ENCODE results near the gene KNG1. TPM values are rescaled to one million over a fixed set of nuclear protein-coding genes. Genes with fewer than 3 reads are reported as not detected.

The KNG1 gene
- total RNA-seq, 4 donors from 2014 or later: not detected

- Histone ChIP-seq H3K36me3 (no peaks in the 10 kb centered on the region), H3K9me3 (no peaks in the 10 kb centered on the region), H3K27me3 (no peaks in the 10 kb centered on the region), H3K4me3 (no peak overlapping the region), H3K4me1 (no peaks in the 10 kb centered on the region), H3K27ac (no peak overlapping the region)
- no peak for TF ChIP-seq POLR2AphosphoS5 (IDR thresholded peaks at IDR 0.05)
- TF ChIP-seq CTCF (IDR thresholded peaks at IDR 0.05): no peak
- TF ChIP-seq EP300 (IDR thresholded peaks at IDR 0.05): no peak
- no peak for TF ChIP-seq POLR2A (IDR thresholded peaks at IDR 0.05)
- ATAC-seq: no peak
- 66 to 80% methylated on average over 1 to 4 of the region's 4 CpGs for WGBS, 2 donors (ENCODE audit: low coverage in 1 of 2)
Observed at GRCh38 chr3:186713499-186713898, 3.7 kb upstream of the KNG1 start.

- no peaks in the 10 kb centered on the region for H3K27me3 ChIP-seq
- no peaks in the 10 kb centered on the region for H3K36me3 ChIP-seq
- no peaks in the 10 kb centered on the region for H3K9me3 ChIP-seq
- TF ChIP-seq EP300 (IDR thresholded peaks at IDR 0.05) (no peak), POLR2A (IDR thresholded peaks at IDR 0.05) (no peak), CTCF (IDR thresholded peaks at IDR 0.05) (no peak), POLR2AphosphoS5 (IDR thresholded peaks at IDR 0.05) (no peak)
- no peak overlapping the region for H3K27ac ChIP-seq
- H3K4me1 ChIP-seq: no peaks in the 10 kb centered on the region
- ATAC-seq: no peak
- no peak overlapping the region for H3K4me3 ChIP-seq
- 21 to 46% methylated on average over 4 to 6 of the region's 7 CpGs for WGBS, 2 donors (ENCODE audit: low coverage in 1 of 2)
Observed at GRCh38 chr3:186719945-186720739, 3.0 kb downstream of the KNG1 start.

DNA sequence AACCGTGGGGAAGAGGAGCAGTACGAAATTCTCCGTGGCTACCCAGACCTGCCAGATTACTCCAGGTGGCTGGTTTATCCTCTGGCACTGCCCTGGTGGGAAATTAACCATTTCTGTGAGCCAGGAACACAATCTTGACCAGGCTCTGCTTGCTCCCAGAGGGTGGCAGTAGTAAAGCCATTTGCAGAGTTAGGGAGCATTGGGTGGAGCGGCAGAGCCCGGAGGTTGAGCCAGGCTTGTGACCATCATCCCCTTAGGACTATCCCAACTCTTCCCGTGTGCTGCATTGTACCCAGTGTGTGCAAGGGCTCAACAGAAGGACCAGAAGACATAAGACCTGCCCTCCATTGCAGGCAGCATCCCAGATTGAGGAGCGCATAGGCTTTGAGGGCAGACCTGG lies 5.3 kb downstream of the KNG1 start:
- no peaks in the 10 kb centered on the region for H3K27me3 ChIP-seq
- TF ChIP-seq POLR2AphosphoS5 (IDR thresholded peaks at IDR 0.05) (no peak), EP300 (IDR thresholded peaks at IDR 0.05) (no peak), POLR2A (IDR thresholded peaks at IDR 0.05) (no peak), CTCF (IDR thresholded peaks at IDR 0.05) (no peak)
- 30 to 47% methylated on average over 3 to 5 of the region's 7 CpGs for WGBS, 2 donors (ENCODE audit: low coverage in 1 of 2)
- no peak overlapping the region for H3K4me3 ChIP-seq
- no peak overlapping the region for H3K27ac ChIP-seq
- no peaks in the 10 kb centered on the region for H3K9me3 ChIP-seq
- no peaks in the 10 kb centered on the region for H3K4me1 ChIP-seq
- ATAC-seq: no peak
- H3K36me3 ChIP-seq: no peaks in the 10 kb centered on the region

GRCh38 chr3:186724911-186725310 lies 7.8 kb downstream of the KNG1 start:
- no peaks in the 10 kb centered on the region for H3K9me3 ChIP-seq

More at GRCh38 chr3:186724911-186725310, 7.8 kb downstream of the KNG1 start:
- Histone ChIP-seq H3K4me3 (no peak overlapping the region), H3K27me3 (no peaks in the 10 kb centered on the region), H3K4me1 (no peaks in the 10 kb centered on the region), H3K36me3 (no peaks in the 10 kb centered on the region), H3K27ac (no peak overlapping the region)
- TF ChIP-seq CTCF (IDR thresholded peaks at IDR 0.05): no peak
- no peak for TF ChIP-seq EP300 (IDR thresholded peaks at IDR 0.05)
- TF ChIP-seq POLR2A (IDR thresholded peaks at IDR 0.05): no peak
- TF ChIP-seq POLR2AphosphoS5 (IDR thresholded peaks at IDR 0.05): no peak
- no peak for ATAC-seq
- 81 to 83% methylated on average over 7 to 11 of the region's 12 CpGs for WGBS, 2 donors (ENCODE audit: low coverage in 1 of 2)
